DND-41 (cell line): Measurements from ENCODE around the gene IGFL3.

Experiments used
- EZH2 ChIP-seq: IDR thresholded peaks from 3 replicates; pipeline ENCODE4 v1.6.1; 2012; ENCODE audit warnings: borderline replicate concordance, low read depth, mild to moderate bottlenecking, moderate library complexity, low read length, inconsistent platforms; ENCODE audit not compliant: severe bottlenecking
- TF ChIP-seq, protein P1 (sequence below): IDR thresholded peaks from 2 replicates; pipeline ENCODE4 v1.5.1; 2012; ENCODE audit warnings: borderline replicate concordance, low read length, moderate library complexity, mild to moderate bottlenecking; ENCODE audit not compliant: poor library complexity, severe bottlenecking; ENCODE audit errors: extremely low read depth

DNA sequence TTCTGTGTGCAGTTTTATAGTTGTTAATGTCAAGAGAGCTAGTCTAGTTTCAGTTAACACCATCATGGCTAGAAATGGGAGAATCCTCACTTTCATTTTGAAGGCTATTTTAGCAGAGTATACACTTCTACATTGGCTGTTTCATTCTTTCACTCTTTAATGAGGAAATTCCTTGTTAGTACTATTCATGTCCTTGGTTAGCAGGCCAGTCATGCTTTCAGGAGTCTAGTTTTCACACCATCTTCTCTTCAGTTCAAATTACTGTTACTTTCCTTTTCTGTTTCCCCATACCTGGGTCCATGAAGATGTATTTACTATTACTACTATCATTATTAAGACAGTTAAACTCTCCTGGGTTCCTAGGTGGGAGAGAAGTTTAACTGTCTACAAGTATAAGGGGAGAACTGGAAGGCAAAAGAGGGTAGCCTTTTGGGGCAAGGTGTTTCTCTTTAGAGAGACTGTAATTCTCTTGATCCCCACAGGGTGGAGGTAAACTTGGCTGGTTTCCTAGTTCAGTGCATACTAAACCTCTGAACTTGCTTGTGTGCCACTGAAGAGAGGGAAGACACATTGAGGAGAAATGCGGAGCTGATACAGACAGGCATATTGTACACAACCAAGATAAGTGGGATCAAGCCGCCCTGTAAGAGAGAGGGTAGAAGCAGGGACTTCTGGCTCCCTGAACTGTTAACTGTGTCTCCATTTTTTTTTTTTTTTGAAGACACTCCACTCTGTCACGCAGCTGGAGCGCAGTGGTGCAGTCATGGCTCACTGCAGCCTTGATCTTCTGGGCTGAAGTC, 42.4 kb downstream of the IGFL3 start:
- TF ChIP-seq, protein P1, sequence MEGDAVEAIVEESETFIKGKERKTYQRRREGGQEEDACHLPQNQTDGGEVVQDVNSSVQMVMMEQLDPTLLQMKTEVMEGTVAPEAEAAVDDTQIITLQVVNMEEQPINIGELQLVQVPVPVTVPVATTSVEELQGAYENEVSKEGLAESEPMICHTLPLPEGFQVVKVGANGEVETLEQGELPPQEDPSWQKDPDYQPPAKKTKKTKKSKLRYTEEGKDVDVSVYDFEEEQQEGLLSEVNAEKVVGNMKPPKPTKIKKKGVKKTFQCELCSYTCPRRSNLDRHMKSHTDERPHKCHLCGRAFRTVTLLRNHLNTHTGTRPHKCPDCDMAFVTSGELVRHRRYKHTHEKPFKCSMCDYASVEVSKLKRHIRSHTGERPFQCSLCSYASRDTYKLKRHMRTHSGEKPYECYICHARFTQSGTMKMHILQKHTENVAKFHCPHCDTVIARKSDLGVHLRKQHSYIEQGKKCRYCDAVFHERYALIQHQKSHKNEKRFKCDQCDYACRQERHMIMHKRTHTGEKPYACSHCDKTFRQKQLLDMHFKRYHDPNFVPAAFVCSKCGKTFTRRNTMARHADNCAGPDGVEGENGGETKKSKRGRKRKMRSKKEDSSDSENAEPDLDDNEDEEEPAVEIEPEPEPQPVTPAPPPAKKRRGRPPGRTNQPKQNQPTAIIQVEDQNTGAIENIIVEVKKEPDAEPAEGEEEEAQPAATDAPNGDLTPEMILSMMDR, result peak; percentile 64
- no peak for TF ChIP-seq EZH2
